Measurements from ENCODE around the gene ADAMTS17.

GRCh38 chr15:100355342-100355741 lies 13.6 kb upstream of the ADAMTS17 start:
- TF ChIP-seq CEBPB (IDR thresholded peaks at IDR 0.05) (no peak), FOXM1 (IDR thresholded peaks at IDR 0.05; ENCODE audit: borderline replicate concordance, low read depth) (no peak), YY1 (IDR thresholded peaks at IDR 0.05; ENCODE audit: low read depth) (no peak), TEAD4 (IDR thresholded peaks at IDR 0.05) (no peak), MAX (IDR thresholded peaks at IDR 0.05) (no peak), EP300 (IDR thresholded peaks at IDR 0.05; ENCODE audit: borderline replicate concordance) (no peak), EGR1 (IDR thresholded peaks at IDR 0.05) (no peak)

Data from Ishikawa (cell line).